Neural progenitor cell (in vitro differentiated cells): ENCODE data around the gene MFAP1. TPM values are rescaled to one million over a fixed set of nuclear protein-coding genes. Genes with fewer than 3 reads are reported as not detected.
"Not testable (repeated sequence)": the region's sequence is repeated elsewhere in the genome, so short reads cannot be mapped to it uniquely, and the experiment has no call there.

Experiments
- DNase-seq: peaks from one replicate; pipeline ENCODE4 v3.0.0-alpha.2; 2016; ENCODE audit warnings: low spot score
- H2AFZ ChIP-seq: fragments of 200-600 bp; sonication (generic); replicated peaks from 2 replicates; pipeline ENCODE4 v1.6.1; 2016; ENCODE audit warnings: antibody characterized with exemption
- H3F3A ChIP-seq: fragments of 200-600 bp; sonication (generic); 2 replicates; pipeline ENCODE4 v1.6.1; 2016; ENCODE audit warnings: antibody characterized with exemption, low read depth
- H3K27ac ChIP-seq: fragments of 200-600 bp; sonication (generic); 2 replicates; pipeline ENCODE4 v1.5.1; 2016; ENCODE audit warnings: mild to moderate bottlenecking
- H3K27me3 ChIP-seq: fragments of 200-600 bp; sonication (generic); 2 replicates; pipeline ENCODE4 v1.6.1; 2016; ENCODE audit warnings: mild to moderate bottlenecking, moderate library complexity
- H3K36me3 ChIP-seq: fragments of 200-600 bp; sonication (generic); 2 replicates; pipeline ENCODE4 v1.5.1; 2016
- H3K4me1 ChIP-seq: fragments of 200-600 bp; sonication (generic); 2 replicates; pipeline ENCODE4 v1.6.1; 2016; ENCODE audit warnings: mixed run types
- H3K4me2 ChIP-seq: fragments of 200-600 bp; sonication (generic); 2 replicates; pipeline ENCODE4 v1.6.1; 2016
- H3K4me3 ChIP-seq: fragments of 200-600 bp; sonication (generic); 2 replicates; pipeline ENCODE4 v1.5.1; 2016
- H3K79me2 ChIP-seq: fragments of 200-600 bp; sonication (generic); 2 replicates; pipeline ENCODE4 v1.6.1; 2016; ENCODE audit warnings: low read depth
- H3K9ac ChIP-seq: fragments of 200-600 bp; sonication (generic); 2 replicates; pipeline ENCODE4 v1.6.1; 2016
- H3K9me3 ChIP-seq: fragments of 200-600 bp; sonication (generic); 2 replicates; pipeline ENCODE4 v1.5.1; 2016; ENCODE audit warnings: low read depth
- H4K20me1 ChIP-seq: fragments of 200-600 bp; sonication (generic); 2 replicates; pipeline ENCODE4 v1.6.1; 2016; ENCODE audit warnings: low read depth
- H3K27ac Mint-ChIP-seq: 3 replicates; pipeline ENCODE4 v1.8.0; 2021; ENCODE audit warnings: mixed read lengths
- H3K27me3 Mint-ChIP-seq: 2 replicates; pipeline ENCODE4 v1.8.0; 2022; ENCODE audit warnings: low read depth, mild to moderate bottlenecking, inconsistent platforms, moderate library complexity, mixed read lengths; ENCODE audit not compliant: insufficient read depth
- H3K36me3 Mint-ChIP-seq: 3 replicates; pipeline ENCODE4 v1.8.0; 2021; ENCODE audit warnings: mixed read lengths
- H3K4me1 Mint-ChIP-seq: 3 replicates; pipeline ENCODE4 v1.8.0; 2021; ENCODE audit warnings: mixed read lengths
- H3K4me3 Mint-ChIP-seq: 3 replicates; pipeline ENCODE4 v1.8.0; 2021; ENCODE audit warnings: mild to moderate bottlenecking, moderate library complexity, mixed read lengths
- H3K9me3 Mint-ChIP-seq: 3 replicates; pipeline ENCODE4 v1.8.0; 2020; ENCODE audit warnings: mixed read lengths
- CTCF ChIP-seq: fragments of 200-600 bp; sonication (generic); IDR thresholded peaks from 2 replicates; pipeline ENCODE4 v1.5.1; 2017; ENCODE audit warnings: antibody characterized with exemption, mild to moderate bottlenecking
- EZH2 ChIP-seq: fragments of 200-600 bp; sonication (generic); IDR thresholded peaks from 2 replicates; pipeline ENCODE4 v1.6.1; 2017; ENCODE audit warnings: antibody characterized with exemption, mild to moderate bottlenecking, moderate library complexity
- EZH2phosphoT487 ChIP-seq: fragments of 200-600 bp; sonication (generic); IDR thresholded peaks from 2 replicates; pipeline ENCODE4 v1.6.1; 2017; ENCODE audit warnings: antibody characterized with exemption
- total RNA-seq: library from RNA; depleted of rRNA; stranded (reverse); fragments of >200 nt; gene quantifications from 2 replicates; pipeline ENCODE4 v1.2.3, GENCODE V29; 2015; ENCODE audit warnings: low replicate concordance

MFAP1 gene
- total RNA-seq, 1 donor from 2014 or later = 47.3 TPM

GRCh38 chr15:43851251-43851650 is 26.8 kb upstream of the MFAP1 start:
- Histone ChIP-seq H2AFZ (no peak overlapping the region), H3K36me3 (peaks cover 3% of the 10 kb centered on the region), H3K79me2 (no peaks in the 10 kb centered on the region), H3K27ac (no peak overlapping the region), H3F3A (no peaks in the 10 kb centered on the region), H3K9ac (no peak overlapping the region), H3K4me2 (no peak overlapping the region), H3K4me1 (no peaks in the 10 kb centered on the region), H3K4me3 (no peak overlapping the region), H3K27me3 (no peaks in the 10 kb centered on the region), H3K9me3 (no peaks in the 10 kb centered on the region), H4K20me1 (no peaks in the 10 kb centered on the region)
- Mint-ChIP-seq H3K36me3 (peaks cover 12% of the 10 kb centered on the region), H3K27me3 (no peaks in the 10 kb centered on the region), H3K9me3 (no peaks in the 10 kb centered on the region), H3K4me1 (no peaks in the 10 kb centered on the region), H3K27ac (no peak overlapping the region), H3K4me3 (no peak overlapping the region)
- no peak for DNase-seq
- TF ChIP-seq CTCF = no peak
- no peak for TF ChIP-seq EZH2
- TF ChIP-seq EZH2phosphoT487 = no peak

GRCh38 chr15:43845421-43845820 is 20.9 kb upstream of the MFAP1 start:
- H3K36me3 ChIP-seq = peaks cover 9% of the 10 kb centered on the region
- no peaks in the 10 kb centered on the region for H3K9me3 ChIP-seq
- no peaks in the 10 kb centered on the region for H3K4me1 ChIP-seq
- H3K79me2 ChIP-seq = no peaks in the 10 kb centered on the region
- H3K27me3 ChIP-seq = no peaks in the 10 kb centered on the region
- no peak overlapping the region for H3K4me2 ChIP-seq
- Mint-ChIP-seq H3K27me3 (no peaks in the 10 kb centered on the region), H3K4me3 (no peak overlapping the region), H3K4me1 (no peaks in the 10 kb centered on the region), H3K9me3 (no peaks in the 10 kb centered on the region), H3K36me3 (peaks cover 10% of the 10 kb centered on the region), H3K27ac (no peak overlapping the region)
- H3K9ac ChIP-seq = no peak overlapping the region
- H3K27ac ChIP-seq = no peak overlapping the region
- H3F3A ChIP-seq = no peaks in the 10 kb centered on the region
- DNase-seq = no peak
- H3K4me3 ChIP-seq = no peak overlapping the region
- H2AFZ ChIP-seq = no peak overlapping the region
- TF ChIP-seq EZH2phosphoT487 = no peak
- TF ChIP-seq CTCF = no peak
- TF ChIP-seq EZH2 = no peak
- H4K20me1 ChIP-seq = no peaks in the 10 kb centered on the region

DNA sequence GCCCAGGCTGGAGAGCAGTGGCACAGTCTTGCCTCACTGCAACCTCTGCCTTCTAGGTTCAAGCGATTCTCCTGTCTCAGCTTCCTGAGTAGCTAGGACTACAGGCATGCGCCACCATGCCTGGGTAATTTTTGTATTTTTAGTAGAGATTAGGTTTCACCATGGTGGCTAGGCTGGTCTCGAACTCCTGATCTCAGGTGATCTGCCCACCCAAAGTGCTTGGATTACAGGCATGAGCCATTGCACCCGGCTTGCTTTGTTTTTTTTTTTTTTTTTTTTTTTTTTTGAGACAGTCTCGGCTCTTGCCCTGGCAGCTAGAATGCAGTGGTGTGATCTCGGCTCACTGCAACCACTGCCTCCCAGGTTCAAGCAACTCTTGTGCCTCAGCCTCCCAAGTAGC is 8.0 kb upstream of the MFAP1 start:
- not testable (repeated sequence) for DNase-seq, H3K36me3 ChIP-seq

DNA sequence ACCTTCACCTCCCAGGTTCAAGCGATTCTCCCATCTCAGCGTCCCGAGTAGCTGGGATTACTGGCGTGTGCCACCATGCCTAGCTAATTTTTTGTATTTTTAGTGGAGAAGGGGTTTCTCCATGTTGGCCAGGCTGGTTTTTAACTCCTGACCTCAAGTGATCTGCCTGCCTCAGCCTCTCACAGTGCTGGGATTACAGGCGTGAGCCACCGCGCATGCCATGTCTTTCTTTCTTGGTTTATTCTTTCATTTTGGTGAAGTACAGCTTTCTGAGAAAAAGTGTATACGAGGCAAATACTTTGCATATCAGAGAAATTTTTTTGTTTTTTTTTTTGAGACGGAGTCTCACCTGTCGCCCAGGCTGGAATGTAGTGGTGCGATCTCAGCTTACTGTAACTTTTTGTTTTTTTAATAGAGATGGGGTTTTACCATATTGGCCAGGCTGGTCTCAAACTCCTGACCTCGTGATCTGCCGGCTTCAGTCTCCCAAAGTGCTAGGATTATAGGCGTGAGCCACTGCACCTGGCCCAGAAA is 7.1 kb upstream of the MFAP1 start:
- H3K27me3 Mint-ChIP-seq, DNase-seq, H3K27ac Mint-ChIP-seq, H3K9me3 ChIP-seq, H3K4me2 ChIP-seq, H3K9me3 Mint-ChIP-seq, H3K27me3 ChIP-seq, H3K36me3 ChIP-seq, H3K4me3 ChIP-seq, H3K9ac ChIP-seq, H2AFZ ChIP-seq, H4K20me1 ChIP-seq, H3K4me3 Mint-ChIP-seq, H3K27ac ChIP-seq: not testable (repeated sequence)
- H3K79me2 ChIP-seq = peaks cover 40% of the 10 kb centered on the region
- H3F3A ChIP-seq = peaks cover 15% of the 10 kb centered on the region
- peaks cover 13% of the 10 kb centered on the region for H3K4me1 ChIP-seq
- H3K4me1 Mint-ChIP-seq = peaks cover 19% of the 10 kb centered on the region
- H3K36me3 Mint-ChIP-seq = peaks cover 24% of the 10 kb centered on the region

More for the DNA sequence above, 8.0 kb upstream of the MFAP1 start:
- not testable (repeated sequence) for H3K4me3 Mint-ChIP-seq, H3K4me3 ChIP-seq, H3K27ac ChIP-seq, H3K27me3 Mint-ChIP-seq, H3K27me3 ChIP-seq, H3K9me3 ChIP-seq, H4K20me1 ChIP-seq, H3K9ac ChIP-seq, H3K4me2 ChIP-seq, H3K27ac Mint-ChIP-seq, H3F3A ChIP-seq, H3K4me1 ChIP-seq, H2AFZ ChIP-seq, H3K9me3 Mint-ChIP-seq
- peaks cover 34% of the 10 kb centered on the region for H3K79me2 ChIP-seq
- H3K36me3 Mint-ChIP-seq = peaks cover 24% of the 10 kb centered on the region
- H3K4me1 Mint-ChIP-seq = peaks cover 14% of the 10 kb centered on the region

- H3K27ac Mint-ChIP-seq = not testable (repeated sequence)
- peaks cover 40% of the 10 kb centered on the region for H3K79me2 ChIP-seq
- peaks cover 24% of the 10 kb centered on the region for H3K36me3 Mint-ChIP-seq
Observed at GRCh38 chr15:43830691-43831275, 6.3 kb upstream of the MFAP1 start.

DNA sequence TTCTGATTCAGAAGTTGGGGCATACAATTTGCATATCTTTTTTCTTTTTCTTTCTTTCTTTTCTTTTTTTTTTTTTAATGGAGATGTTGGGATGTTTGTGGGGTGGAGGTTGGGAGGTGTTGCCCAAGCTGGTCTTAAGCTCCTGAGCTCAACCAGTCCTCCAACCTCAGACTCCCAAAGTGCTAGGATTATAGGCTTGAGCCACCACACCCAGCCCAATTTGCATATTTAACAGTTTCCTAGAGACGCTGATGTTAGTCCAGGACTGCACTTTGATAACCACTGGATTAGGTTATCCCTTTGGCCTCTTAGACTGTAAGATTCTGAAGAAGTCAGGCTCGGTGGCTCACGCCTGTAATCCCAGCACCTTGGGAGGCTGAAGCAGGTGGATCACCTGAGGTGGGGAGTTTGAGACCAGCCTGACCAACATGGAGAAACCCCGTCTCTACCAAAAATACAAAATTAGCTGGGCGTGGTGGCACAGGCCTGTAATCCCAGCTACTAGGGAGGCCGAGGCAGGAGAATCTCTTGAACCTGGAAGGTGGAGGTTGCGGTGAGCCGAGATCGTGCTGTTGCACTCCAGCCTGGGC is 5.6 kb upstream of the MFAP1 start:
- H3K27ac Mint-ChIP-seq, H3K9me3 ChIP-seq, H3K4me2 ChIP-seq, H3K4me3 ChIP-seq, H3K27ac ChIP-seq, H3K9me3 Mint-ChIP-seq, H3K4me3 Mint-ChIP-seq, H3K27me3 ChIP-seq, H3K36me3 ChIP-seq, H3K27me3 Mint-ChIP-seq, H4K20me1 ChIP-seq, DNase-seq, H2AFZ ChIP-seq, H3K9ac ChIP-seq: not testable (repeated sequence)
- Mint-ChIP-seq H3K36me3 (peaks cover 21% of the 10 kb centered on the region), H3K4me1 (peaks cover 19% of the 10 kb centered on the region)
- H3F3A ChIP-seq = peaks cover 24% of the 10 kb centered on the region
- peaks cover 13% of the 10 kb centered on the region for H3K4me1 ChIP-seq
- H3K79me2 ChIP-seq = peaks cover 40% of the 10 kb centered on the region

More at GRCh38 chr15:43830691-43831275, 6.3 kb upstream of the MFAP1 start:
- H3K4me3 ChIP-seq, H3K27me3 Mint-ChIP-seq, H3K9ac ChIP-seq, H3K9me3 Mint-ChIP-seq, H3K36me3 ChIP-seq, H3K4me3 Mint-ChIP-seq, H3K9me3 ChIP-seq, H4K20me1 ChIP-seq, H2AFZ ChIP-seq, DNase-seq, H3K4me2 ChIP-seq, H3K27me3 ChIP-seq, H3K27ac ChIP-seq: not testable (repeated sequence)
- Histone ChIP-seq H3F3A (peaks cover 23% of the 10 kb centered on the region), H3K4me1 (peaks cover 13% of the 10 kb centered on the region)
- peaks cover 19% of the 10 kb centered on the region for H3K4me1 Mint-ChIP-seq
